Cardiac septum (tissue), 1 donor: ENCODE measurements around the gene ZDHHC6. TPM values are rescaled to one million over a fixed set of nuclear protein-coding genes. Genes with fewer than 3 reads are reported as not detected.
"Not testable (repeated sequence)": the region's sequence is repeated elsewhere in the genome, so short reads cannot be mapped to it uniquely, and the experiment has no call there.

Source experiments
- DNase-seq: peaks from one replicate; pipeline ENCODE4 v3.0.0-alpha.2; 2020; ENCODE audit warnings: low spot score
- intact Hi-C: fragments of 100-400 bp; cut with DNase I; formaldehyde crosslinking; loops from one replicate; pipeline ENCODE4 v1.14.0; 2022
- total RNA-seq: library from RNA; stranded (reverse); fragmentation: NEBNext Ultra II Directional; extraction: Animal tissue kit (Norgen Biotek cat#: 25700); gene quantifications from one replicate; pipeline ENCODE4 v1.2.1, GENCODE V29; 2021
- donor health status: DM: no; HTN: no; CAD: no.

ZDHHC6 gene
- total RNA-seq, 1 donor from 2014 or later: 18.3 TPM

DNA sequence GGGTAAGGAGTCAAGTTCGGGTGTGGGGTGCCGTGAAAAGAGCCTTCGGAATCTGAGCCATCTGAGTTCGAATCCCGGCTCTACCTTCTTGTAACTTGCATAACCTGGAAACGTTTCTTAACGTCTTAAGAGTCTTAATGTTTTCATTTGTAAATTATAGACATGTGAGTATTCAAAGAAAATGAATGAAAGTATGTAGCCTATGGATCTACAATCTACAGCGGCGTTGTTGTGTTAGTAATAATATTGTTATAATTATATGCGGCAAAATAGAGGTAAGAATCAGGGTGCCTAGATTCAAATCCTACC is 860 bp upstream of the ZDHHC6 start:
- DNase-seq: no peak
- intact Hi-C loops: no loop called here

DNA sequence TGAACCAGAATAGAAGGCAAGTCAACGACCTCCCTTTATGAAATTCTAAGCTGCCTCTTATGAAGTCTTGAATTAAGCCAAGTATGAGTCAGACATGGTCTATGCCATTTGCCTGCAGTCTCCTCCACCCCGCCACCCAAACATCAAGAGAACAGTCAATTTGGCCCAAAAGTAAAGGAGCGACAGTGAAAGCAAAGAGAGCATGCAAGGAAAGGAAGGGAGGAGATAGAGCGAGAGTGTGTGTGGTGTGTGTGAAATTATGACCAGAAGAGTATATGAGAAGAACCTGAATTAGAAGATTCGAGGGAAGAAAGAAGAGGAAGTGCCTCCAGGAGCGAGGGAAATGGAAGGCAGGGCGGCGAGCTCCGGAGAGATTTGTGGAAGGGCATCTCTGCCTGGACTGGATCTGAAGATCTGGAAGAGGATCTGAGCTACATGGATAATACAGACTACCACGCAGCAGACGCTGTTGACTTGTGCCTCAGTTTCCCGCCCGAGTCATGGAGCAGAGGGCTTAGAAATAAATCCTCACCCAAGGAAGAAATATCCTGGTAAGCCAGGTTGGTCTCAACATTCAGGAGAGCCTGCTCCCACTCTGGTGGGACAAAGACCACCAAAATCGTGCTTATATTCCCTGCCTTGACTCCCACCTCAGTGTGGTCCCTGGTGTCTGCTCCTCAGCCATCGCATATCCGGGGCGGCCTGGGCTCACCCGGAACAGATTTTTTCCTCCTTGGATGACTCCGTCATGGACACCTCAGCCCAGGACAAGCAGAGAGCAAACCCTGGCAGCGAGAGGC is 459 bp downstream of the ZDHHC6 start:
- no peak for DNase-seq
- intact Hi-C loops: no loop called here

DNA sequence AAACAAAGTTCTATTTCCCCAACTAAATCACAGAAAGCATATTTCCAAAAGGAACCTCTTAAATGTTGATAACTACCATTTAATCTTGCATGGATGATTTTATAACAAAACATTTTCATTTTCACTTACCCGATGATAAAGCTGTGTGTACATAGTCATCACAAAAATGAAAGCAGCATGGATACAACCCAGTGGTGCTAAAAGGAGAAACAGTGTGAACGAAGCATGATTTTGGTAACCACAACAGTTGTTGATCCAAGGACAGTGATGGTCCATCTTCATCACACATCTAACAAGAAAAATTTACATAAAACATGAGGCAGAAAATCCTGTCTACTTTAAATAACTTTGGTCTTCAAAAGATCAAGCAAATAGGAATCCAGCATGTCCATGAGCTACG is 4.7 kb downstream of the ZDHHC6 start:
- intact Hi-C loops: no loop called here
- no peak for DNase-seq

DNA sequence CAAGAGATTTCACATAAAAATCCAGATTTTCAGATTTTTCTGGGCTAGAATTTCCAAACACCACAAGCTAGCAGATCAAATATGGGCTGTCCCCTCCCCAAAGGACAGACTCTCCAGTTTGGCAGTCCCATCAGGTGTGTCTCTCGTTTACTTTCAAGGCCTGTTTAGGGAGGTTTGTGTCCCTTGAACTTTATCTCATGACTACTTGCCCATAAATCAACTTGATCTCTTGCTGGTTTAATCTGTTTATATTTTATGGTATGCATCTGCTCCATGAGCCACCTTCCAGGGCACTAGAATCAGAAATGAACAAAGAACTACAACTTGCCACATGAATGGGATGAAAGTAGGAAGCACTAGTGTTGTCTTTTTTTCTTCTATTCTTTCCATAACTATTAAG is 5.2 kb downstream of the ZDHHC6 start:
- DNase-seq: no peak
- intact Hi-C loops: no loop called here

DNA sequence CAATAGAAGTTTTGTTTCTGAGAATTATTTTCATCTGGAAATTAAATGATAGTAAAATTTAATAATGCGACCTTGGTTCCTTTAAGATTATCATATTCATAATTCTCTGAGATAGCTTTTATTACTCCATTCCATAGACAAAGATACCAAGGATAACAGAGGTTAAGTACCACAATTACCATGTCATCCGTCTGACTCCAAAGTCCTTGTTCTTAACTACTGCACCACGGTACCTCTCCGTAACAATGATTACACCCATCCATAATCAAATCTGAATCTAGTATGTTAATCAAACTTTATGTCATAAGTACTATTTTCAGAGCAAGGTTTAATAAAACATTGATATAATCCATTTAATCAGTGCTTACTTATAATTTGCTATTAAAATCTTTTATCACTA is 8.4 kb downstream of the ZDHHC6 start:
- intact Hi-C loops: loop anchor here (10.0 kb wide), 1 partner anchor 124 kb away; no protein-coding TSS in a partner anchor
- no peak for DNase-seq

DNA sequence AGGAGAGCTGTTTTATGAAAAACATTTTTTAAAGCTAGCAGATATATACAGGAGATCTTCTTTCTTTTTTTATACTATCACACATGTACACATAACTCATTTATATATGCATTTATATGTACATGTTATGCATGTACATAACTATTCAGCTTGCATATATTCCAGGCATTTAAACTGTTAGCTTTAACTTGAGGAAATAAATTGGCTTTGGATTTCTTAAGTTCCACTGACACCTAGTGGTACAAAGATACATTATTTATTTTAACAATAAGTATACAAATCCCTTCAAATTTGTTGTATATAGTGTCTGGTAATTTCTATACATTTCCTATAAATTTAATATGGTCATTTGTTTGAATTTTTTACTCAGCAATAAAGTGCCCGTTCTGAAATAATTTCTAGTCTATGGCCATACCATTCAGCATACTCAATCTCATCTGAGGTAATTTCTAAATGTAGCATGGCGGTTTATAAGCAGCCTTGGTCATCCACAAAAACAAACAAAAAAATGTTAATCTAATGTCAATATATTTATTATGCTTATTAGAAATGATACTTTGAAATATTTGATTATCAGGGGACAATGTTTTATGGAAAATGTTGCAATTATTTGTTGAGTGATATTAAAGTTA is 11.6 kb downstream of the ZDHHC6 start:
- intact Hi-C loops: loop anchor here (10.0 kb wide), 1 partner anchor 120 kb away; no protein-coding TSS in a partner anchor
- no peak for DNase-seq

DNA sequence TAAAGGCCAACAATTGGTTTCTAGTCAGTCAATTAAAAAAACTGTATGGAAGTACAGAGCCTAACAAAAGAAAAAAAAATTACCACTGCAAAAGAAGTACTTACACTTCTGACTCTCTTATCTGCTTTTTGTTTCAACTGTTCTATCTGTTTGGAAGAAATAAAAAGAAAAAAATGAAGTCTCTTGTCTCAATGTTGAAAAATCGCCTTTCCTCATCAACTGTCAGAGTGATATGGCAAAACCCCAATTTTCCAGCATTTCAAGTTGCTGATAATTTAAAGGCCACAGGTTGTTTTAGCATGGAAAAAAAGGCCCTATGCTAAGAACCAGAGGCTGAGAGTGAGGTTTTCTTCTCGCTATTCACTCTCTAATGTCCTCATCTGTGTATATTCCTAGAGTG is 13.6 kb downstream of the ZDHHC6 start:
- DNase-seq: no peak
- intact Hi-C loops: loop anchor here (10.0 kb wide), 1 partner anchor 118 kb away; no protein-coding TSS in a partner anchor

DNA sequence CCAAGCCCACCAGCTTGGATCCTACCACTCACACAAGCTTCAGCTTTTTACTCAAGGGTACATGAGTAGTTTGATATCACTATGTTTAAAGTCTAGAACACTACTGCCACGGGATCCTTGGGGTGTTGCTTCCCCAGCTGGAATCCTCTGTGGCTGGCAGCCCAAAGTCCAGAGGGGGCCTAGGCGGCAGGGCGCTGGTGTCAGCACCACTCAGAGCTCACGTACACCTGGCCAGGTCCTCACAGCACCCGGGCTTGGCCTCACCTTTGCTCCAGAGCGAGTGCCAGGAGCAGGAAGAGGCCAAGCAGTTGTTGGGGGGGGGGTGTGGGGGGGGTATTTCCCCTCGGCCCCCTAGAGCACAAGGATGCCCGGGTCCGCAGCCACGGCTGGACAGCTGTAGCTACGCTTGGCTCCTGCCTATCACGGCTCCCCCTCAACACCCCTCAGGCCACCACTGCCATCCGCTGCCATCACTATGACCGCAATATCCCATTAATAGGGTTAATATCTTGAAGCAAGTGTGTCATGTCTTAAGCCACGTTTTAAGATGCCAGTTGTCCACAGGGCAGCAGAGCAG is 17.0 kb downstream of the ZDHHC6 start:
- intact Hi-C loops: loop anchor here (10.0 kb wide), 1 partner anchor 115 kb away; no protein-coding TSS in a partner anchor
- no peak for DNase-seq

DNA sequence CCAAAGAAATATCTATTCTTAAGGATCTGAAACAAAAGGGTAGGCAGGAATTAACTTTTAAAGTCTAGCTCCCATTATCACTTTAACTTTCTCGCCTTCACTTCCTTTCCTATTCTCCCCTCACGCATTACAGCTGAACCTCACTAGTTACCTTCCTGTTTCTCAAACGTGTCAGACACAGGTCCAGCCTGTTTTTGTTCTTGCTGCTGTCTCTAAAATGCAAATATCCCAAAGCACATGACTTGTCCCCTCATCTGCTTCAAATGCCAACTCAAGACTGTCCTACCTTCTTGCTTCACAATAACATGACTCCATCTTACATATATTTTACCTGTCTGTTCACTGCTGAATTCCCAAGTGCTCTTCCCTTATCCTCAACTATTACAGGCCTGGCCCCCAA is 17.6 kb downstream of the ZDHHC6 start:
- no peak for DNase-seq
- intact Hi-C loops: no loop called here

DNA sequence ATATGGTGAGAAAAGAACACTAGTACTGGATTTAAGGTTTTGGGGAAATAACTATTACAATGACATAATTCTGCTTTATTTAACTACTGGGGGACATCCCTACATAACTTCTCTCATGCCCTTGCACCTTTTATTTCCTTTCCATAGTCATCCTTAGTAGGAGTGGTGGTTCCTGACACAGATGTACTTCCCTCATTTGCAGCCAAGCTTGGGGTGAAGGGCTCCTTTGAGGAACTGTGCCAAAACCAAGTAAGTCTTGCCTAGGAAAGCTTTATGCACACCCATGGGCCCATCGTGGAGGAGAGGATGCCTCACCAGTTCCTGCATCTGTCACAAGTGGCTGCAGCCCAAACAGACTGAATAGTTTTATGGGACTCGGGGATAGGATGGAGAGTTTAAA is 20.6 kb downstream of the ZDHHC6 start:
- DNase-seq: no peak
- intact Hi-C loops: no loop called here

DNA sequence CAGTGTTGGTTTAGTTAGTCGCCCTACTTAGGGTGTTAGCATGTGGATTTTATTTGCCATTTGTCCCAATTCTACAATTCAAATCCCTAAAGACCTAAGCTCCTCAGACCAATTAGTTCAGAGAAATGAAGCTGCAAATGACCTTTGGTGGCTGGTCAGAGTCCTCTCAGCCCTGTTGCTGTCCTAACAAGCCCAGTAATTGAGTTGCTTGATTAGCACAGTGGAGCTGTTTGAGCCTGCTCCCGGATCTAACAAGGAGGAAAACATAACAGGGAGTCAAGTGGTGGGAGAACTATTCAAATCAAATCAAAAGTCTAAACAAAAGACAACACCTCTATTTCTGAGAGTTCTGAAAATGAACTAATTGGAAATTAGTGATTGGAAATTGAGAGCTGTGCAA is 22.1 kb downstream of the ZDHHC6 start:
- DNase-seq: no peak
- intact Hi-C loops: no loop called here

DNA sequence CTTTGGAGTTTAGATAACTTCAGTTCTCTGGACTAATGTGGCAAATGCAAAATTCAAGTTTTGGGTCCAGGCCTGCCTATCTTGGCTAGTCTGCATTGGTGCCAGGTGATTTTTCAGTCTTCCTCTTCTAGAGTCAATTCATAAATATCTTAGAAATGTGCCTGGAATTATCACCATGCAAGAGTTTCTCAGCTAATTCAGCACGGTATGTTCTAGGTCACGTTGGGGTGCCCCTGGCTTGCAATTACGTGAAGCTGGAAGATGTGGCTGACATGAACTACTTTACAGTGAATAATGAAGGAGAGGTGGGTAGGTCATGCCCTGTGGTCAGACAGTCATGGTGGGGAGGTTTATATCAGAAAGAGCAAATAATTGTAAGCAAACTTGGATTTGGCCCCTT is 25.0 kb downstream of the ZDHHC6 start:
- intact Hi-C loops: no loop called here
- no peak for DNase-seq

DNA sequence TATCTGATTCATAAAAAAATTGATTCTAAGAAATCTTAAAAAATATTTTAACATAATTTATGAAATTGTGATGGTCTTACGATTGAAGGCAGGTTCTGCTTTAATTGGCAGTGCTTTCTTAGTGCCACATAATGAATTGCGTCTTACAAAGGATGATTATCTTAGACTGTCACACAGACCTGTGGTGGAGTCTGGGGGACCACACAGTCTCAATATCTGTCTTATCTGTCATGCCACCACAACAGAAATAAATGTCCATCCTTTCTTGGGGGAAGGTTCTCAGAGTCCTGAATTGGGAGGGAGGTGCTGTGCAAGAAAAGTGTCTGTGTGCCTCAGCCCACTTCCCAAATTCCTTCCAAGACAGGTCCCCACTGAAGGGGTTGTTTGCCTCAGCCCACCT is 34.0 kb downstream of the ZDHHC6 start:
- no peak for DNase-seq
- intact Hi-C loops: no loop called here

DNA sequence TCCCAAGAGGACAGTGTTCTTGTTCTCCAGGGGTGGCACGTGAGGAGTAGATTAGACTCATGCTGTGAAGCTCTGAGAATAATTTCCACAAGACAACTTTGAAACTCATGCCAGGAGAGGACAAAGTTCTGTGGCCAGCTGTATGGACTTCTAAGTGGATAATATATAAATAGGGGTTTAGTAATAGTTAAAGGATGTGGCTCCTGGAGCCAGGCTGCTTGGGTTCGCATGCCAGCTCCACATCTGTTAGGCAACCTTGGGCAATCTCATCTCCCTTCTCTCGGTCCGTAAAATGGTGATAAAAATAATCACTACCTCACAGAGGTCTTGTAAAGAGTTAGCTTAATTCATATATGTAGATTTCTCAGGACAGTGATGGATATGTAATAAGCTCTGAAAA is 37.0 kb downstream of the ZDHHC6 start:
- intact Hi-C loops: no loop called here
- no peak for DNase-seq

DNA sequence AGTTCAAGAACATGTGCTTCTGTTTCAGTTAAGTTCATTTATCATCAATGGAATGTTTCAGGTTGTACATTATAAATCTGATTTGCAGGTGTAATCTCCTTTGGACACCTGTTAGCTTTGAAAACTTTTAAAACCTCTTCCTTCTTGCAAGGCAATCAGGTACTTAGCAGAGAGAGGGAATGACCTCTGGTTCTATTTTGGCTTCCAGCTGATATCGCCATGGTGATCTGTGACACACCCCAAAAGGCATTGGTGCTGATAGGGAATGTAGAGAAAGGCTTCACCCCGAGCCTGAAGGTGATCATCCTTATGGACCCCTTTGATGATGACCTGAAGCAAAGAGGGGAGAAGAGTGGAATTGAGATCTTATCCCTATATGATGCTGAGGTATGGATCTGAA is 37.4 kb downstream of the ZDHHC6 start:
- DNase-seq: no peak
- intact Hi-C loops: no loop called here

DNA sequence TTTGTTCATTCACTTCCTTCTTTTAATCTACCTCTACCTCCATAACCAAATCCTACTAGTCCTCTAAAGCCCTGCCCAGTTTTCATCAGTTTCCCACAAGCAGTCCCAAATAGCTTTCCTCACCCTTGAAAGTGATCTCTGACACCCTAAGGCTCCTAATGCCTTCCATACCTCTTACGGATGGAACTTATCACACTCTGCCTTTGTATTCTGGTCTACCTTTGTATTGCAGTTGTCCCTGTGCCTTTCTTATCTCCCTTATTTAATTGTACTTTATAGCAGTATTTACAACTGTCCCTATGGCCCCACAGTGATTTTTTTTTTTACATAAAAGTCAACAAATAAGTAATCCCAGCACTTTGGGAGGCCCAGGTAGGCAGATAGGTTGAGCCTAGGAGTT is 39.0 kb downstream of the ZDHHC6 start:
- intact Hi-C loops: no loop called here
- no peak for DNase-seq

DNA sequence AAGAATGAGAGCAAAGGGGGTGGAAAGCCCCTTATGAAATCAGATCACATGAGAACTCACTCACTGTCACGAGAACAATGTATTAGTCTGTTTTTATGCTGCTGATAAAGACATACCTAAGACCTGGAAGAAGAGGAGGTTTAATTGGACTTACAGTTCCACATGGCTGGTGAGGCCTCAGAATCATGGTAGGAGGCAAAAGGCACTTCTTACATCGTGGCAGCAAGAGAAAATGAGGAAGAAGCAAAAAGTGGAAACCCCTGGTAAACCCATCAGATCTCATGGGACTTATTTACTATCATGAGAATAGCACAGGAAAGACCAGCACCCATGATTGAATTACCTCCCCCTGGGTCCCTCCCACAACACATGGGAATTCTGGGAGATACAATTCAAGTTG is 39.9 kb downstream of the ZDHHC6 start:
- intact Hi-C loops, DNase-seq: not testable (repeated sequence)

DNA sequence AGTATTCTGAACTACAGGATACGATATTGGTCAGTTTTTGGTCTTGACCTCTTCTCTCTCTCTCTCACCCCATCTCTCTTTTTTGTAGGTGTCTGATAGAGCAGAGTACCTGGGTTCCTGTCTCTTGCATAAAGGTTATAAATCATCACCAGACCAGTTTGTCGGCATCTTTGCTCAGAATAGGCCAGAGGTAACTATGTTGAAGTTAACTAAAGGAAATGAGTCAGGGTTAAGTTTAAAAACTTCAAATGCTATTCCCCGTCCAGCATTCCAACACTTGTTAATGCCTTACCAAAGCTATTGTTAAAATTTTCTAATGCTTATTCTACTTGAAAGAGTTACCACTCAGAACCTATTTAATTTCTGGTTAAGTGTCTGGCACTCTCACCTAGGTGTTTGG is 42.1 kb downstream of the ZDHHC6 start:
- intact Hi-C loops: no loop called here
- no peak for DNase-seq

DNA sequence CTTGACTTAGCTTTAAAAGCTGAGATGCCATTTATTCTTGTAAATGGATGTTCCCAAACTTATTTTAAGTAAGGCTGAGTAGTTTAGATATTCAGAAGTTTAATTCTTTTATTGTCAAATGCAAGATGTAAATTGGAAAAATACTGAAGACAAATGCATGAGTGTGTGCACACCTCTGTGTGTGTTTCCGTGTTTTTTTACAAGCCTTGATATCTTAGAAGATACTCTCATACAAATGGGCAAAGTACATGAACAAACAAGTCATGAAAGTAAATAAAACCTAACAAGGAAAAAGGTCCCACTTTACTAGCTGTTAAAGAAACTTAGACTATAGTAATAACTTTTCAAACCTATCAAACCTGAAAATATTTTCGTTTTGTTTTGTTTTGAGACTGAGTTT is 43.8 kb downstream of the ZDHHC6 start:
- intact Hi-C loops: no loop called here
- no peak for DNase-seq

DNA sequence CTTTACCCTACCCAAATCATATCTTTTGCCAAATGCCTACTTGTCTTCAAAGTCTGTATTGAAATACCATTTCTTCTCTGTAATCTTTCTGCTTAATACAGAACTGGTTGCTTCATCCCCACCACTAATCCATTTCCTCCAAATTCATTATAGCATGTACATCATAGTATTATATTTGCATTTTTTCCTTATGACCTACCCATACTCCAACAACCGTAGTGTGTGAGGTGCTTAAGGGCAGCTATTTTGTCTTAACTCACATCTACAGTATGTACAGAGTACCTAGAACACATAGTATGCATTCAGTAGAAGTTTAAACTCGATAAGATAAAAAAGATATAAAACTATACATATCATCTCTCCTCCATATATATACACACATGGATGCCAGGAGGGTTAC is 49.1 kb downstream of the ZDHHC6 start:
- intact Hi-C loops: no loop called here
- DNase-seq: no peak
